NOMO-1 treated with dmso at 0.1 percent for 144 hours (cell line): ENCODE measurements around the gene C2CD4B.

Experiments
- DNase-seq: peaks from one replicate; lab custom pipeline; 2025; ENCODE audit not compliant: unreplicated experiment; lab: John Stamatoyannopoulos, UW

The C2CD4B gene, protein sequence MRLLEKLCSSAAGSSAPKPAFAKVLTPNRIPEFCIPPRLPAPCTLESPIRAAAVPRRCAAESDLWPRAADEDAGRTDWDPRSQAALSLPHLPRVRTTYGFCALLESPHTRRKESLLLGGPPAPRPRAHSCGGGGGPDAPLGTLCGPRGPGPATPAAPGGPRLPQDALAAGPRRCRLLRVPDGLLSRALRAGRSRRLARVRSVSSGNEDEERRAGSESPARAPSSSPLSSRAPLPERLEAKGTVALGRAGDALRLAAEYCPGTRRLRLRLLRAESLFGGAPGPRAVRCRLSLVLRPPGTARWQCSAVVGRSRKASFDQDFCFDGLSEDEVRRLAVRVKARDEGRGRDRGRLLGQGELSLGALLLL

DNA sequence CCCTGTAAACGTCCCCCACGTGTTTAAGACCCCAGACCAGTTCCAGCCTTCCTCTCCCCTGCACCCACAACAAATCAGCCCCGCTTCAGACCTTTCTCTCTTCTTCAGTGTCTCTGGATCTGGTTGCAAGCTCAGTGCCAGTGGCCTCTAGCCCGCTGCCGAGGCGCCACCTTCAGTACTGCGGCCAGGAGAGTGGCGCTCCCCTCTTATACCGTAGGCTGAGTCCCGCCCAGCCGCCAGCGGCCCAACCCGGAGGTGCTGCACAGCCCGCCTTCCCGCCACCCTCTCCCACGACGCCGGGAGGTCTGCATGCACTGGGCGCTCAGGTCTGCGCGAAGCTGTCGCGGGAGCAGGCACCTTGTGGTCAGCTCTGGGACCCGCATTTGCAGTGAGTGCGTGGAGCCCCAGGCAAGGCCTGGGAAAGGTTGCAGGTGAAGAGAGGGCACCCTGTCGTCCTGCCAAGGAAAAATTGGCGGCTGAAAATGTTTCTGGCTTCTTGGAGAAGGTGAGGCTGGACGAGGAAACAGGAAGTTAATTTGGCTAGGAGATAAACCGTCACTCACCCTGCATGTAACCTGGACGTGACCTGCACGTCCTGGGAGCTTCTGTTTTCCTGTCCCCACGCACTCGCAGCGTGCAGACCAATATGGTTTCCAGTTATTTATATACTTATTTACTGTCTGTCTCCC, at the start of gene C2CD4B:
TSS of gene C2CD4B (minus strand) at position 182 of the 689 bp plus-strand sequence. CDS start 301 bp downstream, outside the sequence.
- no peak for DNase-seq

DNA sequence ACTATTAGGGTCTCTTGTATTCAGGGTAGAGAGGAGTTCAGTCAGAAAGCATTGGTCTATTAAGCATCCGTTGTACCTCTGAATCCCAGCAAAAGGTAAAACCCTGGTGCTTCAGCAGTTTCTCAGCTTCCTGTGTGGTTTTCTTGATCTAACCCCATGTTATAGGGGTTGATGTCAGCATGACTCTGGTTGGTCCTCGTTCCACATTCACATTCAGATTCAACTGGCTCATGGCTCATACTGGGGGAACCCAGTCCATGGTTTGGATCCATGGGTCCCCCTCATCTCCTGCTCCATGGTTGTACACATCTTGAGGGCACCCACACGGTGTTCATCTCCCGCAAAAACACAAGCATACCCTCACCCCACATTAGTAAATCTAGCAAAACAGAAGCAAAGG, 47.7 kb upstream of the C2CD4B start:
- DNase-seq, result no peak

DNA sequence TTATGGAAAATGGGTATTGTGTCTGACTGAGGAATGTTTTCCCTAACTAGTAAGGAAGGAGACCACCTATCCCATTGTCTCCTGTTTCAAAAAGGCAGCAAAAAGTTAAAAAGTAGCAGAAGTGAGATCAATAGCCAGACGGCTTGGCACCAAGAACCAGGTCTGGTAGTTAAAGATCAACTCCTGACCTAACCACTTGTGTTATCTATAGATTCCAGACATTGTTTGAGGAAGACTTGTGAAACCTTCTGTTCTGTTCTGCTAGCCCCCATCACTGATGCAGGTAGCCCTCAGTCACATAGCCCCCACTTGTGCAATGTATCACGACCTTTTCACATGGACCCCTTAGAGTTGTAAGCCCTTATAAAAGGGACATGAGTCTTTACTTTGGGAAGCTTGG, 46.3 kb upstream of the C2CD4B start:
- DNase-seq, result no peak

DNA sequence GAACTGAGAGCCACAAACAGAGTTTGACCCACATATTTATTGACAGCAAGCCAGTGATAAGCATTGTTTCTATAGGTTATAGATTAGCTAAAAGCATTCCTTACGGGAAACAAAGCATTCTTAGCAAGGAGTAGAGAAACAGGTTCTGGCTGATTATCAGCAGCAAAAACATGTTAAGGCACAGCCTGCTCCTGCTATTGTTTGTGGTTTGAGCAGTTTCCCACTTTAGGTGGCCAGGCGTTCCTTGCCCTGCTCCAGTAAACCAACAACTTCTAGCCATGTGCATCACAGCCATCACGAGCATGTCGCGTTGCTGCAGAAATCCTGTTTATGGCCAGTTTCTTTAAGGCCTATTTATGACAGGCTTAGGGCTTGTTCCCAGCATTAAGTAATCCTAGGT, 44.7 kb upstream of the C2CD4B start:
- no peak for DNase-seq

DNA sequence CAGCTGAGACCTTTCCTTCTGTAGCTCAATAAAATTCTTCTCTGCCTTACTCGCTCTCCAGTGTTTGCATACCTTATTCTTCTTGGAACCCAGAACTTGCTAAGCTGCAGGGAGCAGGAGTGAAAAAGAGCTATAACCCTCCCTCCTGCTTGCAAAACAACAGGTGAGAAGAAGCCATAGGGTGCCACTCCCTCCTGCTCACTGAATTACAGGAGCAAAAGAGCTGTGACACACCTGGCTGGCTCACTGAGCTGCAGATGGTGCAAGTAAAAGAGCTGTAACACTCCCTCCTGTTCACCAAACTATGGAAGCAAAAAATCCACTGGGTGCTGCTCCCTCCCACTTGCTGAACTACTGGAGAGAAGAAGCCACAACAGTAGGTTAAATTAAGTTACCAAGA, 44.2 kb upstream of the C2CD4B start:
- no peak for DNase-seq

DNA sequence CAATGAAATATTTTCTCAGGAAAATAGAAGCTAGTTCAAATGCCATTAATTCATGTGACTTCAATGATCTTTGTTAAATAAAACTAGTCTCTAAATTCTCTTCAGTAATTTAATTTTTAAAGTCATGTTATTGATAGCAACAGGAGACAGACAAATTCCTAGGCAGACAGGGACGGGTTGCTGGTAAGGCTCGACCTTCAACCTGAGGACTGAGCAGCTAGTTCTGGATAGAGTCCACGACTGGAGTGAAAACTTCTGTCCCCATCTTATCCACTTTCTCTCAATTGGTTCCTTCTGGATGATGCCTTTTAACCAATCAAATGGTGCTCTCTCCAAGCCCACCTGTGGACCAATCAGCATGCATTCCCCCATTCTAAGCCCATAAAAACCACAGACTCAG, 43.8 kb upstream of the C2CD4B start:
- no peak for DNase-seq

DNA sequence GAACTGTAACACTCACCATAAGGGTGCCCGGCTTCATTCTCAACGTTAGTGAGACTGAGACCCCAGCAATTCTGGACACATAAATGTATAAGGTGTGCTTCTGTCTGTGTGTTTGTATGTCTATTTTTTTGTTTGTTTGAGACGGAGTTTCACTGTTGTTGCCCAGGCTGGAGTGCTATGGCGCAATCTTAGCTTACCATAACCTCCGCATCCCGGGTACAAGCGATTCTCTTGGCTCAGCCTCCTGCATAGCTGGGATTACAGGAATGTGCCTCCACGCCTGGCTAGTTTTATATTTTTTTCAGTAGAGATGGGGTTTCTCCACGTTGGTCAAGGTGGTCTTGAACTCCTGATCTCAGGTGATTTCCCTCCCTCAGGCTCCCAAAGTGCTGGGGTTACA, 43.3 kb upstream of the C2CD4B start:
- DNase-seq, result no peak

DNA sequence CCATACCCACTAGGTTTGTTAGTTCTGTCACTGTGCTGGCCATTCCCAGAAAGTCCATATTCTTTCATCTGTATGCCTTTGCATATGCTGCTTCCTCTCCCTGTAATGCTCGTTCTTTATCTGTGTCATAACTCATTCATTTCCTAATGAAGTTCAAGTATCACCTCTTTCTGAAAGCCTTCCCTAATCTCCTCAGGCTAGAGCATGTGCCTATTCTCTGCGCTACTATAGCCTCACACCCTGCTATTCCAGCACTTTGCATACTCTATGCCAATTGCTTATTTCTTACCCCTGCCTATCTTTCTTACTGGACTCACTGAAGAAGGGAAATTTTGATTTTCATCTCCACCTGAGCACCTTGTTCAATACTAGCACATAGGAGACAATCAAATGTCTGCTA, 25.6 kb upstream of the C2CD4B start:
- DNase-seq, result no peak

DNA sequence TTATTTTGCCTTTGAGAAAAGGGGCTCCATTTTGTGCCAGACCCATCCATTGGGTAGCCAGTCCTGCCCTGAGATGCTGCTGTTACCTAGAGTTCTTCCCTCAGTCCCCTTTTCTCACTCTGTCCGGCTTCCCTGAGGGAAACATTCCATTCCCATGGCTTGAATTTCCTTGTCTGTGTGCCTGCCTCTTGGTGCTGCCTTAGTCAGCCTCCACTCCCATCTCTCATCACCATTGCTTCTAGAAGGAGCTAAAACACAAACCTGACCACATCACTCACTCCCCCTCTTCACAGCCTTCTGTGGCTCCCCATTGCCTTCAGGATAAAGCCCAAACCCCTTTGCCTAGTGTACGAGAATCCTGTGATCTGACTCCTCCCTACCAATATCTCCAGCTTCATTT, 25.2 kb upstream of the C2CD4B start:
- DNase-seq, result no peak

DNA sequence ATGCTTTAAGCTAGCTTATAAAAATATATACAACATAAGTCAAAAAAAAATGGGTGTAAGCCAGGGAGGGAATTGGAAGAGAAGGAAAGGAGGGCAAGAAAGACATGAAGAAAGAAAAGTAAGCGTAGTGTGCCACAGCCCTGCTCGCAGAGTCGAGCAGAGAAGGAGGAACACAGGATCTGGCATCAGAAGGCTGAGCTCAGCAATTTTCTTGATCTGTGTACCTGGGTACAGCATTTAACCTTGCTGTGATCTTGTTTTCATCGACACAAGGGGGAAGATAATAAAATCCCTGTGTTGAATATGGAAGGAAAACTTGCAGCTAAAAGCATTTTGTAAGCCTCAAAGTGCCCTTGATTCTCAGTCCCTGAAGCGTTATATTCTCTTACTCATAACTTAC, 23.7 kb upstream of the C2CD4B start:
- no peak for DNase-seq

DNA sequence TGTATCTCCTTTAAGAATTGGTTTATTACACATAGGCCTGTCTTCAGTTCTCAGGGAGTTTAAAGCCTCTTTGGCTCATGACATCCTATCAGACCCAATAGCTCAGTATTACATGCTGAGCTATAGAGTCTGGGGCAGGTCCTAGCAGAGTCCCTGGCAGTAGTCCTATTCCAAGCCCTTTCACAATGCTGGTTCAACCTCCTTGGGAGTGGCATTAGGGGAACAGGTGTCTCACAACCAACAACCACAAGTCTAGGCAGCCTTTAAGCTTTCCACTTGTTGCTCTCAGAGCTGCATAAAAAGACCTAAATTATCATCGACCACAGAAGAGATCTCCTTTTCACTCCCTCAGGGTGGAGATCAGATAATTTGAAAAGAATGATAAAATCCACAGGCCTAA, 22.8 kb upstream of the C2CD4B start:
- DNase-seq, result no peak

DNA sequence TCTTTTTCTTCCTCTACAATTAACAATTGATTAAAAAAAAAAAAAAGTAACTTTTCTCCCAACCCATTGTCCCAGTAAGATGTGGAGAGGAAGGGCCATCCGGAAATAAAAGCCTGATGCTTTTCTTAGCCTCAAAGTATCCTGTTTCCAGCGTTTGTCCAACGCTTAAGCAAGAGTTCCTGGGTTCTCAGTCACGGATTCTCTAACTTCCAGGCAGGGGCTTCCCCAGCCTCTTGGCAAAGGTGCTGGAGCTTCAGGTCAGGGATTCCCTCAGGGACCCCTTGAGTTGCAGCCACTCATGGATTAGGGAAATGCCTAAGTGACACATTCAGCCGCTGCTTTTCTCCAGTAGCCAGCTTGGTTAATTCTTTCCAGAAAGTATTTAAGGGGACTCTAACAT, 22.3 kb upstream of the C2CD4B start:
- DNase-seq, result no peak

DNA sequence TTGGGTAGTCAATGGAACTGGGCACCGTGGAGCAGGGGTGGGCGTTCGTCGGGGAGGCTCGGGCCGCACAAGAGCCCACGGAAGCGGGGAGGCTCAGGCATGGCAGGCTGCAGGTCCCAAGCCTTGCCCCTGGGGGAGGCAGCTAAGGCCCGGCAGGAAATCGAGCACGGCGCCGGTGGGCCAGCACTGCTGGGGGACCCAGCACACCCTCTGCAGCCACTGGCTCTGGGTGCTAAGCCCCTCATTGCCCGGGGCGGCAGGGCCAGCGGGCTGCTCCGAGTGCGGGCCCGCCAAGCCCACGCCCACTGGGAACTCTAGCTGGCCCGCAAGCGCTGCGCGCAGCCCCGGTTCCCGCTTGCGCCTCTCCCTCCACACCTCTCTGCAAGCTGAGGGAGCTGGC, 21.5 kb upstream of the C2CD4B start:
- no peak for DNase-seq

DNA sequence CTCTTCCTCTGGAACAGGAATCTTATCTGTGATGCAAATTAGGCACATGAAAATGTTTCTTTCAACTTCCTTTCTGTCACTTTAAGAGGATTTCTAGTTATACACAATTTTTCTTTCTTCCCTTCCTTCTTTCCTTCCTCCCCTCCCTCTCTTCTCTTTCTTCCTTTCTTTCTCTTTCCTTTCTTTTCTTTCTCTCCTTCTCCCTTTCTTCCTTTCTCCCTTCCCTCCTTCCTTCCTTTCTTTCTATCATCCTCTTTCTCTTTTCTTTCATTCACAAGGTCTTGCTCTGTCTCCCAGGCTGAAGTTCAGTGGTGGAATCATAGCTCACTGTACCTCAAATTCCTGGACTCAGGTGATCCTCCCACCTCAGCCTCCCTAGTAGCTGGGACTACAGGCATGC, 18.0 kb upstream of the C2CD4B start:
- DNase-seq, result no peak

DNA sequence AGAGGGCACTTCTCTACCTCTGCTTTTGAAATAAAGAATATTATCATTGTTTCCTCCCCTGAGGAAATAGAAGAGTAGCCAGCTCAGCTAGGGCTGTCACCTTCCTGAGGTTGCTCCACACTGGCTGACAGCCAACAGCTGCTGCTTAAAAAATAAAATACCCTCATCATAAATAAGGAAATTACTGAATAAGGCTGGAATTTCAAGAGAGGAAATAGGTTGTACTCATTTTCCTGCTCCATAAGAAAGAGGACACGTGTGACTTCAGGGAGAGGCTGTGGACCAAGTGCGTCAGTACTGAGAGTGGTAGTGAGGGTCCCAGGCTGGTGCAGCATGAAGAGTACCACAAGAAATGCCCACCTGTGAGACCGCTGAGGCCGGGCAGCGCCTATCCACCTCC, 8.1 kb upstream of the C2CD4B start:
- DNase-seq, result no peak

DNA sequence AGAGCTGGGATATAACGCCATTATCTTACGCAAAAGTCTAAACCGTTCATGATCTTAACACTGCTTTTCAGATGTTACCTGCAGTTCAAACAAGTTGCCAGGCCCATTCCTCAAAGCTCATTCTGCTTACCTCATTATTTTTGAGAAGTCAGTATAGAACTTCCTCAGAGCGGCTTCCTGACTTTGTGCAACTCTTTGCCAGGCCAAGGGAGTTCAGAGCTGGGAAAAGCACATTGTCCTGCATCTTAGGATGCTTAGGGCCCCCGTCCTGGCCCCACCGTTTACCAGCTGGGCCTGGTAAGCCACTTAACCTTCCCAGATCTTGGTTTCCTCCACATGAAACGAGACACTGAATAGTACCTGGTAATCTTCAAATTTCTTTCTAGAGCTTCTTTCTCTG, 6.8 kb upstream of the C2CD4B start:
- DNase-seq, result no peak

DNA sequence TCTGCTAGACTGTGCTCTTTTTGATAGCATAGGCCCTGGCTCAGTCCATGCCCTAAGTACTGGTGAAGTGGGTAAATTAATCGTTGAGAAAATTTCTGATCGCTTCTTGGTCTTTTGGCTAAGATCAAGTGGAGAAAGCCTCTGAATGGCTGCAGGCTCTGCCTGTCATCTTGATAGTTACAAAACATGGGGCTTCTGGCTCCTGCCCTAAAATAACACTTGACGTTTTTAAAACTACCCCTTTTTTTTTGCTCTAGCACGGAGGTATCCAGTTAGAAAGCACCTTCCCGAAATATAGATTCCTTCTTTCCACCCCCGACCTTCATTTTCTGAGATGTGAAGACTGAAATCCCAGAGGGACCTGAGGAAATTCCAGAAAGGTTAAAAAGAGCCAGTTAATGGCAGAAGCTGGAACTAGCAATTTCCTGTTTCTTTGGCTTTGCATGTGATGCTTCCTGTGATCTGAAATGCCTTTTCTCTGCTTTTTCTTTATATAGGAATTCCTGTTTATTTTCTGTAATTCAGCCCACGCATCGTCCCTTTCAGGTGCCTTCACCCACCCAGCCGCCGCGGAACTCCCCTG, 799 bp upstream of the C2CD4B start:
- DNase-seq, result no peak

DNA sequence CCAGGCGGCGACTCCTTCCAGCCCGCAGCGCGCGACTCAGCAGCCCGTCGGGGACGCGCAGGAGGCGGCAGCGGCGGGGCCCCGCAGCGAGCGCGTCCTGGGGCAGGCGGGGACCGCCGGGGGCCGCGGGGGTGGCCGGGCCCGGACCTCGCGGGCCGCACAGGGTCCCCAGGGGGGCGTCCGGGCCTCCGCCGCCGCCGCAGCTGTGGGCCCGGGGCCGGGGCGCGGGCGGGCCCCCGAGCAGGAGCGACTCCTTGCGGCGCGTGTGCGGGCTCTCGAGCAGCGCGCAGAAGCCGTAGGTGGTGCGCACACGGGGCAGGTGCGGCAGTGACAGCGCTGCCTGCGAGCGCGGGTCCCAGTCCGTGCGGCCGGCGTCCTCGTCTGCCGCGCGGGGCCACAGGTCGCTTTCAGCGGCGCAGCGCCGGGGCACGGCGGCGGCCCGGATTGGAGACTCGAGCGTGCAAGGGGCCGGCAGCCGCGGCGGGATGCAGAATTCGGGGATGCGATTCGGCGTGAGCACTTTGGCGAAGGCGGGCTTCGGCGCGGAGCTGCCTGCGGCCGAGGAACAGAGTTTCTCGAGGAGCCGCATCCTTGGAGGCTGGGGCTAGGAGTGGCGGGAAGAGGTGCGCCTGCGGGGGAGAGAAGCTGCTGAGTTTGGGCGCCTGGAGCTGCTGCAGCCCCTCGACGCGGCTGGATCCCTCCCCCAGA, 535 bp downstream of the C2CD4B start:
- DNase-seq, result no peak

DNA sequence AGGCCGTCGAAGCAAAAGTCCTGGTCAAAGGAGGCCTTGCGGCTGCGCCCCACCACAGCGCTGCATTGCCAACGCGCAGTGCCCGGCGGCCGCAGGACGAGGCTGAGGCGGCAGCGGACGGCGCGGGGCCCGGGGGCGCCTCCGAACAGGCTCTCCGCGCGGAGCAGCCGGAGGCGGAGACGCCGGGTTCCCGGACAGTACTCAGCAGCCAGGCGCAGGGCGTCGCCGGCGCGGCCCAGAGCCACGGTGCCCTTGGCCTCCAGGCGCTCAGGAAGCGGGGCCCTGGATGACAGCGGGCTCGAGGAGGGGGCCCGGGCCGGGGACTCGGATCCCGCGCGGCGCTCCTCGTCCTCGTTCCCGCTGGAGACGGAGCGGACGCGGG, 1.1 kb downstream of the C2CD4B start:
- no peak for DNase-seq

DNA sequence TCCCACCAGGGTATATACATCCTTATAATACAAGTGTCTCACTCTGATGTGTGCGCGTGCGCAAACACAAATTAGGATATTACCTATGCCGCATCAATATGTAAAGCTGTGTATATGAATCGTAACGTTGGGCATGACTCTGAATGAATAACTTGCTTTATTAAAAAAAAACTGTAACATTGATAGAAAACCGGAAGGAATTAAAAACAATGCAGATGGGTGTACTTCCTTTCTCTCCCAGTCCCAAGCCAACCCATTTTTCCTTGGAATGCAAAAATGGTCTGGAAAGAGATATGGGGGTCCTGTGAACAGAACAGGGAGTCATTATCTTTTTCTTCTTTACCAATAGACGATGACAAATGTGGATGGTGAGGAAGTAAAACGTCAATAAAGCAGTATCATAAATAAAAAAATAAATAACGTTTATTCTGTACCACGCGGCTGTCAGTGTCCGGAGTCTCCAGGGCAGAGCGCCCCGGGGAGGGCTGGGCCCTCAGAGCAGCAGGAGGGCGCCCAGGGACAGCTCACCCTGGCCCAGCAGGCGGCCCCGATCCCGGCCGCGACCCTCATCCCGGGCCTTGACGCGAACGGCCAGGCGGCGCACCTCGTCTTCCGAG, 1.6 kb downstream of the C2CD4B start:
- DNase-seq, result no peak

DNA sequence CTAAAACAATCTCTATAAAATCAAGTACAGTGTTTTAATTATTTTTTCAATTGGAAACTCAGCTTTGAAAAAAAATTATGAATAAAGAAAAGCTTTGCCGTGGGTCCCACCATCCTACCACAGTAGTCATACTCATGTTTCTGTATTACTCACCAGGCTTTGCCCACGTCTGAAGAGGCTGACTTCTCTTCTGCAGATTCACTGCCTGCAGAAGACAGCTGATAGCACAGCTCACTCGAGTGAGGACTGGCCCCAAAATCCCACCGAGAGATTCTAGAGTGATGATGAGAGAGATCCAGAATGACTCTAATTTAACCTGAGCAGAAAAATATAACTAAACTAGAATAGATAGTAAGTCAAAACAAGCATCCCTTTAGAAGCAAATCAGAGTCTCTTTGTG, 11.9 kb downstream of the C2CD4B start:
- DNase-seq, result no peak
